Endothelial cell of umbilical vein (primary cell): Measurements from ENCODE around the gene NAMPT. TPM values are rescaled to one million over a fixed set of nuclear protein-coding genes. Genes with fewer than 3 reads are reported as not detected.

Experiments
- BruUV-seq: library from RNA; stranded (reverse); fragments of 400-500 nt; replicated peaks from 2 replicates; lab custom pipeline; 2021; lab: Mats Ljungman, UMichigan
- CTCF ChIA-PET: fragments of 300-600, 350-600 bp; sonication (Branson Sonifier 250); formaldehyde crosslinking; loops from one replicate; lab custom pipeline; 2021; ENCODE audit warnings: antibody characterized with exemption, inconsistent platforms; lab: Charles Lee
- POLR2A ChIA-PET: fragments of 300-600, 350-600 bp; sonication (Branson Sonifier 250); formaldehyde crosslinking; loops from one replicate; lab custom pipeline; 2021; ENCODE audit warnings: antibody characterized with exemption, inconsistent platforms; lab: Charles Lee
- DNase-seq: peaks from one replicate; pipeline ENCODE4 v3.0.0-alpha.2; 2011; ENCODE audit warnings: low read depth, low spot score
- FAIRE-seq: peaks from 2 replicates; lab custom pipeline; 2011; peaks lifted over from hg19 to GRCh38; lab: Jason Lieb, UNC
- H2AFZ ChIP-seq: 2 replicates; pipeline ENCODE4 v1.6.0; 2012; ENCODE audit warnings: low read depth, low read length, control low read depth, inconsistent platforms
- H3K27ac ChIP-seq: 2 replicates; pipeline ENCODE4 v1.5.1; 2011; ENCODE audit warnings: low read depth, mild to moderate bottlenecking, control low read depth, low read length, moderate library complexity; ENCODE audit not compliant: insufficient read depth
- H3K27me3 ChIP-seq, 2 experiments: 2 replicates each; pipeline versions ENCODE4 v1.6.0 to v1.6.1; 2011; ENCODE audit warnings: low read length in 2 of 2, mixed read lengths in 1 of 2; ENCODE audit not compliant: control insufficient read depth in 2 of 2, insufficient read depth in 2 of 2
- H3K36me3 ChIP-seq, 2 experiments: 2 replicates in 1 of 2; 3 replicates in 1 of 2; pipeline ENCODE4 v1.5.1; 2011; ENCODE audit warnings: low read length in 2 of 2, mild to moderate bottlenecking in 1 of 2, moderate library complexity in 1 of 2; ENCODE audit not compliant: control insufficient read depth in 2 of 2, insufficient read depth in 2 of 2; ENCODE audit errors: extremely low read depth in 1 of 2
- H3K4me1 ChIP-seq: 3 replicates; pipeline ENCODE4 v1.5.1; 2011; ENCODE audit warnings: mild to moderate bottlenecking, low read length; ENCODE audit not compliant: control insufficient read depth, insufficient read depth; ENCODE audit errors: extremely low read depth
- H3K4me2 ChIP-seq: 2 replicates; pipeline ENCODE4 v1.6.1; 2011; ENCODE audit warnings: low read length, control low read depth, mixed read lengths; ENCODE audit not compliant: insufficient read depth
- H3K4me3 ChIP-seq, 3 experiments: fragments of 200-600 bp in 1 of 3; sonication (generic), shearing (Covaris generic) in 1 of 3; replicated peaks in 1 of 3; 2 replicates each; pipeline ENCODE4 v1.5.1; 2011 to 2016; ENCODE audit warnings: control low read depth in 3 of 3, low read length in 3 of 3, mild to moderate bottlenecking in 2 of 3, inconsistent platforms in 1 of 3, low read depth in 1 of 3, moderate library complexity in 1 of 3; ENCODE audit not compliant: insufficient read depth in 1 of 3
- H3K79me2 ChIP-seq: 2 replicates; pipeline ENCODE4 v1.6.0; 2012; ENCODE audit warnings: low read length, inconsistent platforms; ENCODE audit not compliant: control insufficient read depth, insufficient read depth
- H3K9ac ChIP-seq: replicated peaks from 2 replicates; pipeline ENCODE3; 2011; ENCODE audit warnings: low read length, control low read depth; ENCODE audit not compliant: insufficient read depth; ENCODE audit errors: extremely low read depth
- H3K9me1 ChIP-seq: replicated peaks from 3 replicates; pipeline ENCODE4 v1.6.0; 2011; ENCODE audit warnings: mild to moderate bottlenecking, low read length; ENCODE audit not compliant: control insufficient read depth, insufficient read depth; ENCODE audit errors: extremely low read depth
- H3K9me3 ChIP-seq: replicated peaks from 2 replicates; pipeline ENCODE4 v1.5.1; 2012; ENCODE audit warnings: low read length, inconsistent platforms; ENCODE audit not compliant: control insufficient read depth, insufficient read depth
- H4K20me1 ChIP-seq: replicated peaks from 2 replicates; pipeline ENCODE3; 2011; ENCODE audit warnings: mild to moderate bottlenecking, low read length; ENCODE audit not compliant: control insufficient read depth, insufficient read depth; ENCODE audit errors: extremely low read depth
- CTCF ChIP-seq, 2 donors: IDR thresholded peaks; 1 replicate in 1 of 2; 2 replicates in 1 of 2; pipeline ENCODE4 v1.5.1; 2011; ENCODE audit warnings: low read length in 2 of 2, mild to moderate bottlenecking in 2 of 2, moderate library complexity in 2 of 2, control low read depth in 1 of 2, inconsistent platforms in 1 of 2, low read depth in 1 of 2; ENCODE audit not compliant: insufficient read depth in 1 of 2; ENCODE audit errors: extremely low read depth in 1 of 2
- EZH2 ChIP-seq: IDR thresholded peaks from 2 replicates; pipeline ENCODE4 v1.6.1; 2012; ENCODE audit warnings: borderline replicate concordance, low read depth, mild to moderate bottlenecking, moderate library complexity, low read length, inconsistent platforms; ENCODE audit not compliant: severe bottlenecking
- FOS ChIP-seq: IDR thresholded peaks from 2 replicates; pipeline ENCODE4 v1.6.1; 2011; ENCODE audit warnings: mild to moderate bottlenecking, low read length, moderate library complexity, borderline replicate concordance; ENCODE audit not compliant: insufficient read depth
- GATA2 ChIP-seq: IDR thresholded peaks from 2 replicates; pipeline ENCODE4 v1.7.0; 2011; ENCODE audit warnings: low read depth, mild to moderate bottlenecking, moderate library complexity, mixed read lengths, low read length; ENCODE audit not compliant: insufficient read length, insufficient read depth
- JUN ChIP-seq: IDR thresholded peaks from 2 replicates; pipeline ENCODE4 v1.6.1; 2011; ENCODE audit warnings: borderline replicate concordance, low read depth; ENCODE audit not compliant: insufficient read length, insufficient read depth
- MYC ChIP-seq: IDR thresholded peaks from one replicate; pipeline ENCODE4 v1.6.1; 2011; ENCODE audit warnings: mild to moderate bottlenecking, low read depth, low read length
- POLR2A ChIP-seq: IDR thresholded peaks from 2 replicates; pipeline ENCODE4 v1.6.1; 2012; ENCODE audit warnings: low read depth, mild to moderate bottlenecking, control low read depth, low read length
- POLR2AphosphoS5 ChIP-seq: IDR thresholded peaks from 2 replicates; pipeline ENCODE4 v1.6.1; 2012; ENCODE audit warnings: low read depth, mild to moderate bottlenecking, control low read depth, low read length, moderate library complexity; ENCODE audit not compliant: insufficient read depth
- dilution Hi-C: fragments of 300-500 bp; cut with MboI; formaldehyde crosslinking; loops from one replicate; pipeline ENCODE4 v1.15.0; 2019; ENCODE audit warnings: low sequenced_read_pairs; ENCODE audit not compliant: extremely low pct_ligation_motif_present
- intact Hi-C: fragments of 100-400 bp; cut with micrococcal nuclease; formaldehyde crosslinking; loops from one replicate; pipeline ENCODE4 v1.10.0; 2022
- polyA plus RNA-seq, 4 experiments: library from polyadenylated mRNA; depleted of rRNA in 3 of 4; stranded (reverse) in 3 of 4; unstranded in 1 of 4; fragments of >200 nt; gene quantifications; 2 replicates each; pipeline versions ENCODE4 v1.2.1 to v1.2.3, GENCODE V29; 2011 to 2012; ENCODE audit warnings: missing spikeins in 1 of 4
- total RNA-seq: library from RNA; stranded (reverse); gene quantifications from 2 replicates; pipeline ENCODE4 v1.2.3, GENCODE V29; 2021
- TF ChIP-seq, protein P1 (sequence below): IDR thresholded peaks from 2 replicates; pipeline ENCODE4 v1.6.1; 2011; ENCODE audit not compliant: insufficient read depth, insufficient read length

NAMPT gene
- total and polyA plus RNA-seq, 2 donors (not counting 3 experiments of a cell fraction or from before 2014, with no cell fraction given) = 17.5 to 133 TPM

- H3K79me2 ChIP-seq = no peaks in the 10 kb centered on the region
- no peak for FAIRE-seq
- H3K4me2 ChIP-seq = no peak overlapping the region
- no peaks in the 10 kb centered on the region for H3K4me1 ChIP-seq
- H3K9ac ChIP-seq = no peak overlapping the region
- H3K4me3 ChIP-seq = no peak overlapping the region
- H3K27ac ChIP-seq = no peak overlapping the region
- DNase-seq = no peak
- intact Hi-C loops (no loop called here), dilution Hi-C loops (no loop called here)
- BruUV-seq = no TSS peak
- H4K20me1 ChIP-seq = no peaks in the 10 kb centered on the region
- H3K27me3 ChIP-seq = no peaks in the 10 kb centered on the region
- H3K9me1 ChIP-seq = no peaks in the 10 kb centered on the region
- POLR2A ChIA-PET = no interaction called here
- no peak overlapping the region for H2AFZ ChIP-seq
- CTCF ChIA-PET = no interaction called here
- TF ChIP-seq MYC = no peak
- no peak for TF ChIP-seq JUN
- no peak for TF ChIP-seq FOS
- TF ChIP-seq POLR2A = no peak
- H3K9me3 ChIP-seq = no peaks in the 10 kb centered on the region
- H3K36me3 ChIP-seq = no peaks in the 10 kb centered on the region
Observed at GRCh38 chr7:106291247-106291646, 6.5 kb upstream of the NAMPT start.

- intact Hi-C loops (no loop called here), dilution Hi-C loops (no loop called here)
- FAIRE-seq = no peak
- Histone ChIP-seq H3K4me3 (no peak overlapping the region), H3K9me1 (no peaks in the 10 kb centered on the region), H3K36me3 (no peaks in the 10 kb centered on the region), H3K27me3 (no peaks in the 10 kb centered on the region), H2AFZ (no peak overlapping the region), H3K79me2 (no peaks in the 10 kb centered on the region), H3K9ac (no peak overlapping the region), H4K20me1 (no peaks in the 10 kb centered on the region), H3K27ac (no peak overlapping the region), H3K9me3 (no peaks in the 10 kb centered on the region), H3K4me2 (no peak overlapping the region), H3K4me1 (peaks cover 6% of the 10 kb centered on the region)
- DNase-seq = no peak
- ChIA-PET CTCF (interaction anchor here (1.1 to 1.5 kb wide), 2 partner anchors 95 to 172 kb away, joined by 4 read pairs; no protein-coding TSS in a partner anchor), POLR2A (no interaction called here)
- BruUV-seq = no TSS peak
- TF ChIP-seq CTCF (IDR thresholded peaks at IDR 0.05; ENCODE audit: extremely low read depth in 1 of 2, insufficient read depth in 1 of 2, low read depth in 1 of 2, low read length in 2 of 2) = no peak
- no peak for TF ChIP-seq FOS
- TF ChIP-seq EZH2 = no peak
- TF ChIP-seq MYC = no peak
- no peak for TF ChIP-seq POLR2AphosphoS5
- TF ChIP-seq JUN = no peak
- TF ChIP-seq POLR2A = no peak
- no peak for TF ChIP-seq GATA2
- TF ChIP-seq, protein P1, sequence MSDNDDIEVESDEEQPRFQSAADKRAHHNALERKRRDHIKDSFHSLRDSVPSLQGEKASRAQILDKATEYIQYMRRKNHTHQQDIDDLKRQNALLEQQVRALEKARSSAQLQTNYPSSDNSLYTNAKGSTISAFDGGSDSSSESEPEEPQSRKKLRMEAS = no peak
Observed at GRCh38 chr7:106290319-106290718, 5.5 kb upstream of the NAMPT start.
